Smooth muscle cell of the brain vasculature (primary cell): ENCODE results near the gene GRIN2C.

Source experiments
- DNase-seq: peaks from one replicate; pipeline ENCODE4 v3.0.0-alpha.2; 2012; ENCODE audit warnings: low read depth, low spot score

Gene GRIN2C

DNA sequence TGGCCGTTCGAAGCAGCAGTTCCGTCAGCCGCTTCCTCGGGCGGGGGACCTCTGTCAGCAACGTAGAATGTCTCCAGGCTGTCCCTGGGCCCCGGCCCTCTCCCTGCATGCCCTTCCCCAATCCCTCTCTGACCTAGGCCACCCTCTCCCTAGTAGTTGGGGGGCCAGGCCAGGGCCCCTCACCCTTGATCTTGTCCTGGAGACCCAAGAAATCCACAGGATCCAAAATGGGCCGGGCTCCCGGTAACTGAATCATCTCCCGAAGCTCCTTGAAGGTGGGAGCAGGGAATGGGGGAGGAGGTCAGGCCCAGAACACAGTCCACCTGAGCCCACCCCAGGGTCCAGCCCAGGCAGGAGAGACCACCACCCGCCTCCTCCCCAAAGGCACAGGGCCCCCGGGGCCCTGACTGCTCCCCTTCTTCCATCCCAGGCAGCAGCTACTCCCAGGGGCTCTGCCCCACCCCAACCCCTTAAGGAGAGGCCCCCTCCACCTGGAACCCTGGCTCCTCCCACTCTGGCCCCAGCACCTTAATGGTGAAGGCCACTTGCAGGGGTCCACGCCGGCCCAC lies 4.7 kb upstream of the GRIN2C start:
- DNase-seq, result no peak

DNA sequence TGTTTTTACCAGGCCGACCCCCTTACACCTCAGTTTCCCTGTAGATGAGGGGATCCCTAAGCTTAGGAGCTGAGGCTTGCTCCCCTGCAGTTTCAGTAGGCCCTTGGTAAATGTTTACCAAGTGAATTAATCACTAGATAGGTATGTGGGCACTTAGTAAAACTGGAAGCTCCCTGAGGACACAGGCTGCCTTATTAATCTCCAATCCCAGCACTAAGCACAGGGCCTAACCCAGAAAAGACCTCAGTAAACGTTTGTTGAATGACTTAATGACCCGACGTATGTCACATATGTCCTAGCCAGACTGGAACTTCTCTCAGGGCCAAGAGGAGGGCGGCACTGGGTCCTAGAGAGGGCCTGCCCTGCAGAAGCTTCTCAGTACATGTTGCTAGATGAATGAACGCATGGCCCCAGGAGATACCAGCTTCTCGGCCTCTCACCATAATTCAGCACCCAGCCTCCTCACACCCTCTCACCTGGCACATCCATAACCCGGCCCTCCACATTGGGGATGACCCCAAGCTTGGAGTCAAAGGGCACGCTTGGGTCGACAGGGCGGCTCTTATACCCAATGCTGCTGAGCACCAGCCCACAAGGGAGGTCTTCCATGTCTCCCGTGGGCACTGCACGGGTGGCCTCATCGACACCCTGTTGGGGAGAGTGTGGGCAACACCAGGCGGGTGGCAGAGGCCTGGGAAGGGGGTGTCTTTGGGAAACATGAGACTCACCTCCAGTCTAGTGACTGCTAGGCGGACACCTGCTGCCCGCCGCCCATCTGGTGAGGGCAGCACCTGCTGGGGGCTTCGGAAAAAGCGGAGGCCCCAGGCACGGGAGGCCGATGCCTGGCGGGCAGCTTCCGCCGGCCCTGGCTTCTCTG lies 4.0 kb upstream of the GRIN2C start:
- no peak for DNase-seq

DNA sequence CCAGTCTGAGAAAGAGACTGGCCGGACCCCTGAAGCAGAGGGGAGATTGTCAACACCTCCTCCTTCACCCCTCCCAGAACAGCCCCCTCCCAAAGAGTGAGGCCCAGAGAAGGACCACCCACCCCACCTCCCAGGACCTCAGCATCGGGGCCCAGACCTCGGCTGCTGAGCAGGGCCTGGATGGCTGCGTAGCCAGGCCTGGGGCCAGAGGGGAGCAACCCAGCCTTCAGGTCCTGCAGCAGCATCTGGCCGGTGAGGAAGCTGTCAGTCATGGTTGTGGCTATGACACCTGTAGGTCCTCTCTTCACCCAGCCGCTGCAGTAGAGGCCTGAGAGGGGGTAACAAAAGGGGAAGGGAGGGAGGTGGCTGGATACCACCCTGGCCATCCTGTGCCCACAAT lies 3.2 kb upstream of the GRIN2C start:
- no peak for DNase-seq

DNA sequence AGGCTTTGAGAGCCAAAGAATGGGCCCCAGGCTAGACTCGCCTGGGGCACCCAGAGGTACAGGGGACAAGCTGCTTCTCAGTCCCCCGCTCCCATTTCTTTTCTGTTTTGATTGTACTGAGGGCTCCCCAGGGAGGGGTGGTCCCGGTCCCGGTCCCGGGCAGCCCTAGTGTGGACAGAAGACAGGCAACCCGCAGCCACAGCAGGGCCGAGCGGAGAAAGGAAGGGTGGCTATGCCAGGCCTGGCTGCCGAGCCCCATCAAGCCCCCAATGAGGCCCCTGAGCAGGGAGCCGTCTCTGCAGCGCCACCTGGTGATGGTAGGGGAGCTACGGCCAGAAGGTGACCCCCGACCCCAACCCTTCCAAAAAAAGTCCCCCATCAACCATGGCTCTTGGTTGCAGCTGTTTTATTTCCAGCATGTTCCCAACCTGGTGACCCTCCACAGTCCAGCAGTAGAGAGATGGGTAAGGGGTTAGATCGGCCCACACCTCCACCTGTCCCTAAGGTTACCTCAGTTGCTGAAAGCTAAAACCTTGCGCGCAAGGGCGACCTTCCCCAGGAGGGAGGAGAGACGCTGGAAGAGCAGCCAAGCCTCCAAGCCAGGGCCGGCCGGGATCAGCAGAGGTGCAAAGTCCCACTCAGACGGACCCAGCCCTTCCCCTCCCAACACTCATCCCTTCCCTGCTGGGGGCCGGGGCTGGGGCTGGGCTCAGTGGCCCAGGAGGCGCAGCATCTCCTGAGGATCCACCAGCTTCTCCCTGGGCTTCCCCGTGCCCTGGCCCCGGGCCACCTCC lies 2.6 kb upstream of the GRIN2C start:
- no peak for DNase-seq

DNA sequence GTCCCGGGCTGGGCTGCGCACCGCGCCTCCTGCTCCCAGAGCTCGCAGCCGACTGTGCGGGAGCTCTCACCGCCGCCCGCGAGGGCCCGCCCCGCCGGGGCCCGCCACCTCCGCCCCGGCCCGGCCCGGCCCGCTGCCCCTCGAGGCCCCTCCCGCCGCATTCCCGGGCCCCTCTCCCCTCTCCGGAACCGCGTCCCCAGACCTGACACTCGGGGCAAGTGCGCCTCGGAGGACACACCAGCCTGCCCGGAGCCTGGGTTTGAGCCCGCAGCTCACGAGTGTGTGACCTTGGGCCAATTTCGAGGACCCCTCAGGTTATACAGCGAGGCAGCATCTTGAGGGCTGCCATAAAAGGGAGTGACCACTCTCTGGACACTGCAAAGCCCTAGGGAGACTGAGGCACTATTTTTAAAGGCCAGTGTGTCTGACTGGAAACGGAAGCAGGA lies 2.0 kb upstream of the GRIN2C start:
- no peak for DNase-seq

DNA sequence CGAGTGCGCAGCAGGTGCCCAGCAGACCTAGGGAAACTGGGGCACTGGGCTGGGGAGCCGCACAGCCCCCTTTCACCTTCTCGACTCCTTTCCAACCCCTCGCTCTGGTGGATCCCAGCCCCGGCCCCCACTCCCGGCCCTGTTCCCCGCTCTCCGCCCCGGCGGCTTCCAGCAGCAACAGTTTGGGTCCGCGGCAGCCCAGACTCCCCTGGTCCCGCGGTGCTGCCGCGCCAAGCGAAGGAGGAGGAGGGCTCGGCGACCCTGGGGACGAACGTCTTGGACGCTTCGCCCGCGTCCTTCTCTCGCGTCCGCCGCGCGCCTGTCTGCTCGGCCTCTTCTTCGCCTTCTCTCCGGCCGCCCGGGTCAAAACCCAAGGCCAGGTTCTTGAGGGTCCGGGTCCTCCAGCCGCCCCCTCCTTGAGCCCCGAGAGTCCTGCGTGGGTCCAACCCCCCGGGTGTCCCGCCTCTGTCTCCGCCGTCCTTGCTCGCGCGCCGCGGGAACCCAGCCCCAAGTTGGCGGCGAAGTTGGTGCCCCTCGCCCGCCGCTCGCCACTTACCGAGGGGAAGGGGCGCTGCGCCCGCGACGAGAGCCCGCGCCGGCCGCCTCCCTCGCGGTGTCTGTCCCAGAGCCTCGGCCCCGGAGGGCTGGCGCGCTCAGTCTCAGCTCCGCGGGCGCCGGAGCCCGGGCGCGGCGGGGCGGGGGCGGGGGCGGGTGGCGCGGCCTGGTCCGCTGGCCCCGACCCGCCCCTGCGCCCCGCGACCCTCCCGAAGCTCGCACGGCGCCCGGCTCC lies 1.4 kb upstream of the GRIN2C start:
- no peak for DNase-seq

DNA sequence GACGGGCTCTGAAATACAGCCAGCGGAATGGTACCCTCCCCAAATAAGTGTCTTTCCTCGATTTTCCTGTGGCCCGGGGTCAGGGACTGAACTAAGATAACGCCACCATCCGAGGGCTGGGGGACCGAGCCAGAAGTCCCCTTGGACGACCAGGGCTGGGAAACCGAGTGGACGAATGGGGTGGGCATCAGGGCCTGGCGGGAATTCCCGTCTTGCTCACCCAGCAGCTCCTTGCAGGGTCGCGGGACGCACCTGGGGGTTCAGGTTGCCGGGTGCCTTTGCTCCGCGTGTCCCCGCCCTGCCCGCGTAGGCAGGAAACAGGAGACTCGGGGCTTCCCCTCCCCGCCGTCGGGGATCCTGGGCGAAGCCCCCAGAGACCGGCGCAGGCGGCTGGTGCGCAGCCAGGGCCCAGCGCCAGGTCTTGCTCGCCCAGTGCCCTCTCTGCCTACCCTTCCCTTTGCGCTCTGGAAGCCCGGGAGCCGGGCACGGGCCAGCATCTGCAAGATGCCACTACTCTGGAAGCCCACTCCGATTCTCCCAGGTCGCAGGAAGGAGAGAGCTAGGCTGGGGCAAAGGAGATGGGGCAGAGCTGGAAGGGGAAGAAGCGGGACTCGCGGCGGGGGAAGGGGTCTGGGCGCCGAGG lies 665 bp upstream of the GRIN2C start:
- no peak for DNase-seq

DNA sequence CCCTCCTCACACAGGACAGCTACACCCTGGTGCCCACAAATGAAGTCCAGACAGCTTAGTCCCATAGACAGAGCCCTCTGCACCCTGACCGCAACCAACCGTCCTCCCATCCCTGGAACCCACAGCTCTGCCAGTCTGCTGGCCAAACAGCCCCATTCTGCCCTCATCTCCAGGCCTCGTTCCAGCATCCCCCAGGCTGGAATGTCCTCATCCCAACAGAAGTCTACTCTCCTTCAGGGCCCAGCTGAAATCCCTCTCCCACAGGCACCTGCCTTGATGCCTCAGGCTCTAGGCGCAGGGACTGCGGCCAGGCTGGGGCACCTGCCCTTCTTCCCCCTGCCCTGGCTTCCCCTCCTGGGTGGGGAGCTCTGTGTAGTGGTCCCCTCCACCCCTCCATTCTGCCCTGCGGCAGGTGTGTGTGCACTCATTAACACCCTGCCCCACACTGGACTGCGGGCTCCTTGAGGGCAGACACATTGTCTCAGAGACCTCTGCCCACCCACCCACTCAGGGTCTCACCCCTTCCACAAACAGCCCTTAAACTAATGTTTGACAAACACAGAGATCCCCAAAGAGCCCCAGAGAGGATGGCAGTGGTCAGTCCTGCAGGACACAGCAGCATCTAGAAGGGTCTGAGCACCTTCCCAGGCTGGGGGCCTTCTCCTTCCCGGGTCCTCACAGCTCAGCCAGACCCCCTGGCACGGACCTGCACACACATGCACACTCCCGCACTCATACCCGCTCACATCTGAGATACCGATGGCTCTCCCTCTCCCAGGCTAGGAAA lies 820 bp downstream of the GRIN2C start:
- no peak for DNase-seq

DNA sequence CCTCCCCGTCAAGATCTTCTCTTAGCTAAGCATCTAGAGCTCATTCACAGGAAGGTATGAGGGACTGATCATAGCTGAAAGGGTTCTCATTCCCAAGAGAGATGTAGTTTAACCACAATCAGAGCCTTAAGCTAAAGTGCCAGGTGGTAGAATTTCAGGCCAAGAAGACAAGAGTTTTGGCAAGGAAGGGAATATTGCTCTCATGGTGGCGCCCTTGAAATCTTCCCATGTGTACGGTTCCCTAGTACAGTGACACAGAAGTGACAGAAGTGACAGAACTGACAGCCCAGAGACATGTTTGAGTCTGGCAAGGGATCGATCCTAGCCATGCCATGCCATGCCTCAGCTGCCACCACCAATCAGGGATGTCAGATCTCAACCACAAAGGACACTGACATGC lies 2.5 kb downstream of the GRIN2C start:
- DNase-seq, result no peak

DNA sequence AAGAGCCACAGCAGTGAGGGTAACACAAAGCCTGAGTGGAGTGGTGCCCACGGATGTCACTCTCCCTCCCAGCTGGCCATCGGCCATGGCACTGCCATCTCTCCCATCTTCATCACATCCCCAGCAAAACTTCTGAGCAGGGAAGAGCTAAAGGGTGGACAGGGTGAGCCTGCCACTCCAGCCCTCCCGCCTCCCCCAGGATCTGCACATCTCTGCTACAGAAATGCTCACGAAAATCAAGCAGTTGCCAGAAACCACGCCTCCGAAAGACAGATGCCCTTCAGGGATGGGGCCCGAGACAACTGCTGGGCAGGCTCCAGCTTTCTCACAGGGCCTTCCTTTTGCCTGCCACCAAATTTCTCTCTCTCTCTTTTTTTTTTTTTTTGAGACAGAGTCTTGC lies 3.6 kb downstream of the GRIN2C start:
- DNase-seq, result no peak

DNA sequence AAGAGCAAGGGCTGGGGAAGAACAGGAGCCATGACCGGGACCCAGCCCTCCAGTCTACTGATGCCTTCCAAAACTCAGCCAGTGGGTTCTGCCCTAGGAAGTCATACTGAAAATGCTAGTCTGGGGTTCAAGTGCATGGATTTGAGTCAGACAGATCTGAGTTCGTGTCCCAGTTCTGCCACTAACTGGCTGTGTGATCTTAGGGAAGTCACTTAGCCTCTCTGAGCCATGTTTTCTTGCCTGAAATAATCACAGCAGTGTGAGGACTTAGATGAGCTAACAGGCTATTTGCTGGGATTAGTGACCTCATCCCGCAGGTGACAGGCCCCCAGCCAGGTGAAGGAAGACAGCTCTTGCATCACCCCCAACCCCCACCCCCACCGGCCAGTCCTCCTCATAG lies 4.4 kb downstream of the GRIN2C start:
- DNase-seq, result no peak

DNA sequence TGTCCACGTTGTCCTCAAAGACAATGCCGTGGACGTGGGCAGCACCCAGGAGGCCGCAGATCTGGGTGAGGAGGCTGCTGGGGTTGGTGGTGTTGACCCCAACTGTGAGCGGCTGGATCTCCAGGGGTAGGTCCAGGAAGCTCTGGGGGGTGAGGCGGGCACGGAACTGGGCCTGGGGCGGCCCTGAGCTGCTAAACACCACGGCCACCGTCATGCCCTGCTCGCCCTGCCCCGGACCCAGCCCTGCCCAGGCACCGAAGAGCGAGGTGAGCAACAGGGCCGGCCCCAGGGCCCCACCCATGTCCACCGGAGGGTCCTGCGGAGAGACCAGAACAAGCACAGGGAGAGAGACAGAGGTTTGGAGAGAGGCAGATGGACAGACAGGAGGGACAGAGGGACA lies 4.9 kb downstream of the GRIN2C start:
- no peak for DNase-seq

DNA sequence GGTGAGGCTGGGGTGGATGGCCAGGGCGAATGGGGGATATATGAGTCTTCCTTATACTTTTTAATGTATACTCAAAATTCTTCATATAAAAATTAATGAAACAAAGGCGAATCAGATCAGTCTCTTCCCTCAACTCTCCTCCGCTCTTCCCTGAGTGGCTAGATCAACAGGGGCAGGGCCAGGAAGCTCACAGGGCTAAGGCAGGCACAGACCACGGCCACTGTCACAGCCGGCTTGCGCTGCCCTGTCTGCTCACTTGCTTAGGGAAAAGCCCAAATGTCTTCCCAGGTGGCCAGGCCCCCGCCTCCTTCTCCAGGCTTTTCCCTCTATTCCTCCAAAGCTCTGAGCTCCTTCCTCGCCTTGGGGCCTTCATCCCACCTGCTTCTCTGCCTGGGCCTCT lies 6.0 kb downstream of the GRIN2C start:
- DNase-seq, result no peak

DNA sequence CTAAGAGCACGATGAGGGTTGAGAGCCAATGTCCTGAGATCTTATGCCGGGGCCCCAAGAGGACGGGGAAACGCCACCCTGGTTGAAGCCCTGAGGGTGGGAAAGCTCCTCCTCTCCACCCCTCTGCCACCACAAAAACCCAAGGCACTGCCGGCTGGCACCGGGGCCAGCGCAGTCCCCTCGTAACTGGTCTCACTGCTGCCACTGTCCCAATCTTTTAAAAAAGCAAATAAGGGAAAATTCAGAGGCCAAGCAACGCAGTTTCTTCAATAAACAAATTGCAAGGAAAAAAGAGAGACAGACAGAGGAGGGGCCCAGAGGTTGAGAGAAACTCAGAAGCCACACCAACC lies 6.7 kb downstream of the GRIN2C start:
- DNase-seq, result no peak

DNA sequence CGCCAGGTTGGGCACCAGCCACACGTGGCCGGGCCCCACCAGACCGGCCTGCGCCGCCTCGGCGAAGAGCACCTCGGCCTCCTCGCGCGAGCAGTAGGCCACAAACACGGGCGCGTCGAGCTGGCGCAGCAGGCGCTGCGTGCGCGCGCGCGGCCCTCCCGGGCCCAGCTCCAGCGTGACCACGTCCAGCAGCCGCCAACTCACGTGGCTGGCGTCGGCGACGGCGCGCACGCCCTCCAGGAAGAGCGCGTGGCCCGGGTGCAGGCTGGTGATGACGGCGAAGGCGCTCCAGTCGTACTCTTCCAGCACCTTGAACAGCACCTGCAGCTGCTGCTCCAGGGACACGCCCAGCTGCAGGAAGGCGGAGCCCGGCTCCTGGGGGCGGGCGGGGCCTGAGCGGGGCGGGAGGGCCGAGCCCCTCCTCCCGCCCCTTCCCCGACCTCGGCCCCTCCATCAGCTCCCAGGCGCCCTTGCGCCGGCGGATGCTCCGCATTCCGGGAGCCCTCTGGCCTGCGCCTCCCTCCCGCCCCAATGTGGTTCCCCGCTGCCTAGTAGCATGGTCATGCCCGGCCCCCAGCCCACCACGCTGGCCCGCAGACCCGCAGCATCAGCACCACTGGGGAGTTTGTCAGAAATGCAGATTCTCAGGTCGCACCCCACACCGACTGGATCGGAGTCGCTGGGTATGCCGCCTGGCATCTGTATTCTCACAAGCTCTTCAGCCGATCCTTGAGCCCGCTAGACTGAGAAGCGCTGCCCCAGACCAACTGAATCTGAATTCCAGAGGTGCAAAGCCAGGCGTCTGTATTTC lies 7.2 kb downstream of the GRIN2C start:
- no peak for DNase-seq

DNA sequence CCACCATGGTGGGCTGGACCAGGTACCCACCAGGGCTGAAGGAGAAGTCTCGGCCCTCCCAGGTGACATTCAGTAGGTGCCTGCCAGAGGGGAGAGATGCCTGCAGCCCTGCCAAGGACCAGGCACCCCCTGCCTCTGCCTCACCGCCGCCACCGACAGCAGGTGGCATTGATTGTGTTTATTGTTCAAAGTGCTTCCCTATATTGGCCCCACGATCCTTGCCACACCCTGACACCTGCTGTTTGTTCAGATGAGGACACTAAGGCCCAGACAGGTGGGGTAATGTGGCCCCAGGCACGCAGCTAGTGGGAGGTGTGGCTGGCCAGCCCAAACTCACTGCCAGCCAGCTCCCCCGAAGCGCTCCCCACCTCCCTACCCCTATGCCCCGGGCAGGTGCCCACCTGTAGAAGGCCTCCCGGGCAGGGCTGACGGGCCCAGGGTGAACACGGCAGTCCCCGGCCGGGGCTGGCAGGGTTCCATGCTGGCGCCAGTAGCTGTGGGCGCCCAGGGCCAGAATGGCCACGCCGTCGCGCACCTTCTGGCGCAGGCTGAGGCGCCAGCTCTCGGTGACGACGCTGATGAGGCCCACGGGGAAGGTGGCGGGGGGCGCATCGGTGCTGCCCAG lies 8.0 kb downstream of the GRIN2C start:
- no peak for DNase-seq

DNA sequence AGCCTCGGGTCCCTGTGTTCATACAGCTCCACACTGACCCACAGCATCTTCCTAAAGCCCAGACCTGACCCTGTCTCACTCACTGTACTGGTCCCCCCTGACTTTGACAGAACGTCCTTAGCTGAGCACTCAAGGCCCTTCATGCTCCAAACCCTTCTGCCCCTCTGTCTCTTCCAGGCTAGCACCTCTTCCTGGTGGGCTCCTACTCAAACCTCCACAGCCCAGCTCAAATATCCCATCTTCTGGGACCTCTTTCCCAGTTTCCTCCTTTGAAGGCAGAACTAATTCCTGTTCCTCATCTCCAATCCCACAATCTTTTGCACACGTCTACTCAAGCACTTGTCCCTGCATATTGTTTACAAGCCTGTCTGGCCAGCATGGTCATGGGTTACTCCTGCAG lies 8.8 kb downstream of the GRIN2C start:
- DNase-seq, result no peak

DNA sequence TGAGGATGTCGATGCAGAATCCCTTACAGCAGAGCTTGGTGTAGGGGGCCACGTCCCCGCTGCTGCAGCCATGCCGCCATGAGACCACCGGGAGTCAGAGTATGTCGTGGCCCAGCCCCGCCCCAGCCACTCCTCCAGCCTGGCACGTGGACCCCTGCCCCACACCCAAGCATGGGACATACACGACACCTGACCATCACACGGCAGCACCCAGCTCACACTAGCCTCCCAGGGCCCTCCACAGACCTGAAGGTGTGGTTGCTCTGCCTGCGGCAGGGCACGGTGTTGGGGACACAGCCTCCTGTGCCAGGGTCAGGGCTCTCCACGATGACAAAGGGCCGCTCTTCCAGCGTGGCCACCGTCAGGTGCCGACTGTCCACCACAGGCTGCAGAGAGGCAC lies 9.4 kb downstream of the GRIN2C start:
- DNase-seq, result no peak

DNA sequence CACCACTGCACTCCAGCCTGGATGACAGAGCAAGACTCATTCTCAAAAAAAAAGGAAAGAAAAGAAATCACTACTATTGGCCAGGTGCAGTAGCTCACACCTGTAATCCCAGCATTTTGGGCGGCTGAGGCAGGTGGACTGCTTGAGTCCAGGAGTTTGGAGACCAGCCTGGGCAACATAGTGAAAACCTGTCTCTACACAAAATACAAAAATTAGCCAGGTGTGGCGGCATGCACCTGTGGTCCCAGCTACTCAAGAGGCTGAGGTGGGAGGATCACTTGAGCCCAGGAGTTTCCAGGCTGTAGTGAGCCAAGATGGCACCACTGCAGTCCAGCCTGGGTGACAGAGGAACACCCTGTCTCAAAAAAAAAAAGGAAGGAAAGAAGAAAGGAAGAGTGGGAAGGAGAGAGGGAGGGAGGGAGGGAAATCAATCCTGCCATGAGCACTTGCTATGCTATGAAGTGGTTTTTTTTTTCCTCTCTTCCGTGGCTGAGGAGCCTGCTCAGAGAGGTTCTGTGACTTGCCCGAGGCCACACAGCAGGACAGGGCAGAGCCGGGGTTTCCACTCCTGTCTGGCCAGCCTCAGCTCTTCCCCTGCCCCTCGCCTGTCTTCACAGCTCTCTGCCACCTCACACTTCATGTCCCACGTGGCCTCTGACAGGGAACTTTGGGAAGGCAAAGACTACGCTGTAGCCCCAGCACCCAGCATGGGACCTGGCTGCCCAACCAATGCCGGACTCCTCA lies 10.9 kb downstream of the GRIN2C start:
- DNase-seq, result no peak
